HL-60 (cell line): Measurements from ENCODE around the gene ZNRD2.

ENCODE experiments used
- DNase-seq, 2 experiments: peaks; one replicate each; pipeline ENCODE4 v3.0.0-alpha.2; 2010 to 2020; ENCODE audit warnings: low read depth in 1 of 2, low spot score in 1 of 2
- H3K27ac ChIP-seq: fragments of 250-450 bp; sonication (Bioruptor Pico); replicated peaks from 2 replicates; pipeline ENCODE4 v1.5.1; 2020; ENCODE audit warnings: mild to moderate bottlenecking, moderate library complexity
- H3K27me3 ChIP-seq: fragments of 250-450 bp; sonication (Bioruptor Pico); 2 replicates; pipeline ENCODE4 v1.5.1; 2021; ENCODE audit warnings: mild to moderate bottlenecking, moderate library complexity; ENCODE audit not compliant: insufficient read depth, poor library complexity, severe bottlenecking
- H3K4me3 ChIP-seq: replicated peaks from 2 replicates; pipeline ENCODE4 v1.5.1; 2011; ENCODE audit warnings: mild to moderate bottlenecking, control low read depth, low read length; ENCODE audit not compliant: insufficient read depth
- CTCF ChIP-seq: IDR thresholded peaks from one replicate; pipeline ENCODE4 v1.5.1; 2011; ENCODE audit warnings: low read length, control low read depth, inconsistent platforms; ENCODE audit not compliant: insufficient read depth
- GABPA ChIP-seq: IDR thresholded peaks from 2 replicates; pipeline ENCODE4 v1.6.1; 2012; ENCODE audit warnings: low read depth
- POLR2AphosphoS5 ChIP-seq: IDR thresholded peaks from 2 replicates; pipeline ENCODE4 v1.6.1; 2012; ENCODE audit warnings: low read depth
- REST ChIP-seq: IDR thresholded peaks from 2 replicates; pipeline ENCODE4 v1.6.1; 2012; ENCODE audit warnings: low read depth; ENCODE audit not compliant: insufficient replicate concordance
- SPI1 ChIP-seq: IDR thresholded peaks from 2 replicates; pipeline ENCODE4 v1.6.1; 2012; ENCODE audit warnings: low read depth, mild to moderate bottlenecking, borderline replicate concordance

Gene ZNRD2

GRCh38 chr11:65555693-65556231 lies 14.5 kb upstream of the ZNRD2 start:
- H3K4me3 ChIP-seq: no peak overlapping the region
- peak in 1 of 2 experiments; percentile 63 for DNase-seq
- TF ChIP-seq CTCF (no peak), POLR2AphosphoS5 (no peak), REST (no peak), SPI1 (no peak), GABPA (no peak)
- no peak overlapping the region for H3K27ac ChIP-seq
- H3K27me3 ChIP-seq: no peaks in the 10 kb centered on the region

- H3K27me3 ChIP-seq: no peaks in the 10 kb centered on the region
- no peak for DNase-seq
Observed at GRCh38 chr11:65556470-65557279, 13.6 kb upstream of the ZNRD2 start.

More at GRCh38 chr11:65556470-65557279, 13.6 kb upstream of the ZNRD2 start:
- no peak overlapping the region for H3K4me3 ChIP-seq
- H3K27ac ChIP-seq: no peak overlapping the region
- no peak for TF ChIP-seq GABPA
- no peak for TF ChIP-seq SPI1
- TF ChIP-seq POLR2AphosphoS5: no peak
- no peak for TF ChIP-seq REST
- TF ChIP-seq CTCF: no peak
